ENCODE results near the gene BFSP2.

Gene BFSP2

DNA sequence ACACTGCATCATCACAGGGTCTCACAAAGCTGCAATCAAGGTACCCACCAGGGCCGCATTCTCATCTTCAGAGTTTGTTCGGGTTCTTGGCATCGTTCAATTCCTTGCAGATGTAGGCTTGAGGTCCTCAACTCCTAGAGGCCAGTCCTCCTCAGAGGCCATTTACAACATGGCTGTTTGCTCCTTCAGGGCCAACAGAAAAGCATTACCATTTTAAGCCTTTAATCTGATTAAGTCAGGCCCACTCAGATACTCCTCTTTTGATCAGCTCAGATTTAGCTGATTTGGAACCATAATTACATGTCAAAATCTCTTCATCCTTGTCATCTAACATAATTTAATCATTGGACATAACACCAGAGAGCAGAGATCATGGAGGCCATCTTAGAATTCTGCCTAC is 55.4 kb downstream of the BFSP2 start:
- Mint-ChIP-seq H3K4me3 (no peak overlapping the region), H3K9me3 (no peaks in the 10 kb centered on the region), H3K4me1 (peaks cover 26% of the 10 kb centered on the region), H3K27me3 (ENCODE audit: low read depth) (peaks cover 25% of the 10 kb centered on the region), H3K36me3 (ENCODE audit: low read depth) (no peaks in the 10 kb centered on the region), H3K27ac (no peak overlapping the region)
- TF ChIP-seq, protein P1, sequence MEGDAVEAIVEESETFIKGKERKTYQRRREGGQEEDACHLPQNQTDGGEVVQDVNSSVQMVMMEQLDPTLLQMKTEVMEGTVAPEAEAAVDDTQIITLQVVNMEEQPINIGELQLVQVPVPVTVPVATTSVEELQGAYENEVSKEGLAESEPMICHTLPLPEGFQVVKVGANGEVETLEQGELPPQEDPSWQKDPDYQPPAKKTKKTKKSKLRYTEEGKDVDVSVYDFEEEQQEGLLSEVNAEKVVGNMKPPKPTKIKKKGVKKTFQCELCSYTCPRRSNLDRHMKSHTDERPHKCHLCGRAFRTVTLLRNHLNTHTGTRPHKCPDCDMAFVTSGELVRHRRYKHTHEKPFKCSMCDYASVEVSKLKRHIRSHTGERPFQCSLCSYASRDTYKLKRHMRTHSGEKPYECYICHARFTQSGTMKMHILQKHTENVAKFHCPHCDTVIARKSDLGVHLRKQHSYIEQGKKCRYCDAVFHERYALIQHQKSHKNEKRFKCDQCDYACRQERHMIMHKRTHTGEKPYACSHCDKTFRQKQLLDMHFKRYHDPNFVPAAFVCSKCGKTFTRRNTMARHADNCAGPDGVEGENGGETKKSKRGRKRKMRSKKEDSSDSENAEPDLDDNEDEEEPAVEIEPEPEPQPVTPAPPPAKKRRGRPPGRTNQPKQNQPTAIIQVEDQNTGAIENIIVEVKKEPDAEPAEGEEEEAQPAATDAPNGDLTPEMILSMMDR (IDR thresholded peaks at IDR 0.05; ENCODE audit: unreplicated experiment in 3 of 3): no peak

DNA sequence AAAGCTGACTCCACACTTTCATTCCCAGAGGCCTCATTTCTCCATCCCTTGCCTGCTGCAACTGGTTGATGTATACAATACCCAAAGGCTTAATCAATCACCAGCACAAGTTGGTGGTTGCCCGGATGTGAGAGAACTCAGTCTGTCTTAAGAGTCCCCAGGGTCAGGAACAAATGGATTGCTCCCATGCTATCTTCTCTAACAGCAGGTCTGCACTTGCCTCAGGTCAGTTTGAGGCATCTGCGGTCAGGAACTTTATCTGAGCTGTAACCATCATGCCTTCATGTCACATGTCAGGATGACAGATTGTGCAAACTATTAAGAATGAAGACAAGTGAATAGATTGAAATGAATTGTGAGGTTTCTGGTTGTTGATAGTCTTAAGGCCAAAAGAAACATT is 56.1 kb downstream of the BFSP2 start:
- H3K36me3 Mint-ChIP-seq (ENCODE audit: low read depth): no peaks in the 10 kb centered on the region
- H3K4me3 Mint-ChIP-seq: no peak overlapping the region
- H3K4me1 Mint-ChIP-seq: peaks cover 32% of the 10 kb centered on the region
- TF ChIP-seq, protein P1 (IDR thresholded peaks at IDR 0.05; ENCODE audit: unreplicated experiment in 3 of 3): no peak
- peaks cover 23% of the 10 kb centered on the region for H3K27me3 Mint-ChIP-seq (ENCODE audit: low read depth)
- no peak overlapping the region for H3K27ac Mint-ChIP-seq
- no peaks in the 10 kb centered on the region for H3K9me3 Mint-ChIP-seq

DNA sequence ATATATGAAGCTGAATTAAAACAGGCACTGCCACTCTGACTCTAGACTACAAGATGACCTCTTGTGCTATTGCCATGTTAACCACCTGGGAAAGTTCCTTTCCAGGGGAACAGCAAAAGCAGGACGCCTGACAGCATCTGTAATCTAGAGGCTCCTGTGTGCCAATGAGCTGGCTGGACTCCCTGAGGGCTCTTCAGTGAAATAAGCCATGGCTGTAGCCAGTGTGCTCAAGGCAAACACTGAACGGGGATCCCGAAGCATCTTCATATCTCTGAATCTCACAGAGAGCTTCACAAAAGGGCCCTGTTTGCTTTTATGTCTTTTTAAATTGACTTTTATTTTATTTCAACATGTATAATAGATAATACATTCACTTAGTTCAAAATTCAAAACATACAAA is 57.2 kb downstream of the BFSP2 start:
- TF ChIP-seq, protein P1 (IDR thresholded peaks at IDR 0.05; ENCODE audit: unreplicated experiment in 3 of 3): no peak
- no peaks in the 10 kb centered on the region for H3K36me3 Mint-ChIP-seq (ENCODE audit: low read depth)
- no peak overlapping the region for H3K4me3 Mint-ChIP-seq
- H3K27ac Mint-ChIP-seq: no peak overlapping the region
- no peaks in the 10 kb centered on the region for H3K9me3 Mint-ChIP-seq
- peaks cover 42% of the 10 kb centered on the region for H3K4me1 Mint-ChIP-seq
- peaks cover 31% of the 10 kb centered on the region for H3K27me3 Mint-ChIP-seq (ENCODE audit: low read depth)

DNA sequence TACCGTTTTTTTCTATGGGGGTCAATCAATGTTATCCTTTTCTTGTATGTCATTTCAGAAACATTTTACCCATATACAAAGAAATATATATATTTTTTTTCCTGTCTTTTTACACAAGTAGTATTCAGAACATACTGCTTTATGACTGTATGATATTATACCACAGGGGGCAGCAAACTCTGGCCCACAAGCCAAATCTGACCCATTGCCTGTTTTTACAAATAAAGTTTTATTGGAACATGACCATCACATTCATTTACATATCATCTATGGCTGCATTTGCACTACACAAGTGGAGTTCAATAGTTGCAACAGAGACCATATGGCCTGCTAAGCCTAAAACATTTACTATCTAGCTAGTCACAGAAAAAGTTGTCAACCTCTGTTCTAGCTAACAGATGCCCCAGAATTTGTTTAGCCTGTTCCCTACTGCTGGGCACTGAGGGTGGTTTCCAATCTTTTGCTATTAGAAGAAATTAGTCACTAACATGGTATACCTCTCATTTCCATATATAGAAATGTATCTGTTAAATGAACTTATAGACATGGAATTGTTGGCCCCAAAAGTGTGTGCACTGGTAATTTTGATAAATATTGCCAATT is 57.7 kb downstream of the BFSP2 start:
- H3K4me1 Mint-ChIP-seq: peaks cover 38% of the 10 kb centered on the region
- TF ChIP-seq, protein P1 (IDR thresholded peaks at IDR 0.05; ENCODE audit: unreplicated experiment in 3 of 3): peak in 1 of 3 experiments; percentile 9
- no peak overlapping the region for H3K4me3 Mint-ChIP-seq

DNA sequence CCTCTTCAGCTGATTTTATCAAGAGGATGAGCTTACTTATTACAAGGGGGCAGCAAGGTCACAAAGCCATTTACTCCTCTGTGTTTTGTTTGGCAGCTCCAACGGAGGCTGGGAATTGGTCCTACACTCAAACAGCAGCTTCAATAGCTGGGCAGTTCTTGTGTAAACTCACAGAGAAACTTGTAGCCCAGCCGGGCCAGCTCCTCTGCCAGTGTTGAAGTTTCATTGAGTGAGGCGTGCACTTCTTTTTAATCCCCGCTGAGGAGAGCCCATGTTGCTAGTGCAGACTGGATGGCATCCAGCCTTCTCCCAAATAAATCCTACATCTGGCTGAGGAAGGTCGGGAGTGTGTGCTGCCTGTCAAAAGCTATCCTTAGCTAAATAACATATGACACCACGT is 59.5 kb downstream of the BFSP2 start:
- H3K4me1 Mint-ChIP-seq: peaks cover 40% of the 10 kb centered on the region
- H3K27me3 Mint-ChIP-seq (ENCODE audit: low read depth): peaks cover 42% of the 10 kb centered on the region
- H3K27ac Mint-ChIP-seq: peak overlapping the region in 2 of 3 experiments; percentile 15 to 85
- H3K36me3 Mint-ChIP-seq (ENCODE audit: low read depth): no peaks in the 10 kb centered on the region
- no peaks in the 10 kb centered on the region for H3K9me3 Mint-ChIP-seq
- H3K4me3 Mint-ChIP-seq: peak overlapping the region in 1 of 3 experiments; percentile 15
- TF ChIP-seq, protein P1 (IDR thresholded peaks at IDR 0.05; ENCODE audit: unreplicated experiment in 3 of 3): no peak

More for the DNA sequence above, 57.7 kb downstream of the BFSP2 start:
- Mint-ChIP-seq H3K9me3 (no peaks in the 10 kb centered on the region), H3K27ac (no peak overlapping the region), H3K27me3 (ENCODE audit: low read depth) (peaks cover 29% of the 10 kb centered on the region), H3K36me3 (ENCODE audit: low read depth) (no peaks in the 10 kb centered on the region)

DNA sequence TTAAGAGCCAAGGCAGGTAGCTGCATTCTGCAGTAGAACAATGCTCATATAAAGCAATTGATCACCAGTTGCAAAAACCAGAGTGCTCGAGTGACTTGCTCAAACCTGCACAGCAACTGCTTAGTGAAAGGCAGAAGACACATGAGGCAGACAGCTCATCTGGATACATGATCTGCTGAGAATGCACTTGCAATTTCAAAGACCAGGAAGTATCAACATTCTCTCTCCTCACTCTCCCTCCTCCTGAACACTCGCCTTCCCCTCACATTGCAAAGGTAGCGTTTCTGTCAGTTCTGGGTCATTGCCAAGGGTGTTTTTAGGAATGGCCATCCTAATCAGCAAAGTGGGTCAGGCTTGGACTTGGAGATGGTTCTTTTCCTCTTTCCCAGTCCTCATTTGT is 61.0 kb downstream of the BFSP2 start:
- Mint-ChIP-seq H3K27me3 (ENCODE audit: low read depth) (peaks cover 43% of the 10 kb centered on the region), H3K27ac (peak overlapping the region in 1 of 3 experiments; percentile 43), H3K9me3 (no peaks in the 10 kb centered on the region), H3K4me1 (peaks cover 44% of the 10 kb centered on the region), H3K4me3 (no peak overlapping the region), H3K36me3 (ENCODE audit: low read depth) (no peaks in the 10 kb centered on the region)
- TF ChIP-seq, protein P1 (IDR thresholded peaks at IDR 0.05; ENCODE audit: unreplicated experiment in 3 of 3): no peak

Measured in nephron (organoid).